NCI-H1436 treated with DMSO at 0.1 percent for 48 hours (cell line): Measurements from ENCODE around the gene PCDHGA5.
"Not testable (repeated sequence)": the region's sequence is repeated elsewhere in the genome, so short reads cannot be mapped to it uniquely, and the experiment has no call there.

Experiments
- DNase-seq: peaks from one replicate; lab custom pipeline; 2025; lab: John Stamatoyannopoulos, UW

PCDHGA5 gene

DNA sequence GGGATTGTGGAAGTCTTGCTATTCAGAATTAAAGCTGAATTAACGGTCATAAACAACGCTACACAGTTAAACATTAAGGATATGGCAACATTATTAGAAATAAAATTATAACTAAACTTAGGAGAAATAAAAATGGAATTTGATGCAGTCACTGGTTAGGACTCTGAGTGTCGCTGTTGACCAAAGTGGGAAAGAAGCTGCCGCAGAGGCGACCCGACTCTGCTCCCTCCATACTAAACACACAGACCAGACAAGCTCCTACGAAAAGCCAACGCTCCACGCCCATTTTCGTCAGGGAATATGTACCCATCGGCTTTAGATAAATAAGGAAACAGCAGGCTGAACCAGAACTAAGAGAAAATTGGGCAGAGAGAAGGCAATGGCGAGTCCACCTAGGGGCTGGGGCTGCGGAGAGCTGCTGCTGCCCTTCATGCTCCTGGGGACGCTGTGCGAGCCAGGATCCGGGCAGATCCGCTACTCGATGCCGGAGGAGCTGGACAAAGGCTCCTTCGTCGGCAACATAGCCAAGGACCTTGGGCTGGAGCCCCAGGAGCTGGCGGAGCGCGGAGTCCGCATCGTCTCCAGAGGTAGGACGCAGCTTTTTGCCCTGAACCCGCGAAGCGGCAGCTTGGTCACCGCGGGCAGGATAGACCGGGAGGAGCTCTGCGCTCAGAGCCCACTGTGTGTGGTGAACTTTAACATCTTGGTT lies at the start of gene PCDHGA5:
Gene PCDHGA5, plus strand, starts transcription at position 211 of the 709 bp plus-strand sequence. Its CDS starts 169 bp downstream, at position 380.
- DNase-seq: no peak

DNA sequence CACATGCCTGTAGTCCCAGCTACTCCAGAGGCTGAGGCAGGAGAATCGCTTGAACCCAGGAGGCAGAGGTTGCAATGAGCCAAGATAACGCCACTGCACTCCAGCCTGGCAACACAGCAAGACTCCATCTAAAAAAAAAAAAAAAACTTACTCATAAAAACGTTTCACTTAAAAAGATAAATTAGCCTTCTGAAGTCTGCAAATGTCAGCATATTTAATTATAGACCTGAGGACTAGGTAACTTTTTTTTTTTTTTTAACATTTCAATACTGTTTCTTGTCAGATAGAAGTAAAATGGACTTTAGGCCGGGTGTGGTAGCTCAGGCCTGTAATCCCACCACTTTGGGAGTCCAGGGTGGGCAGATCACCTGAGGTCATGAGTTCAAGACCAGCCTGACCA lies 47.0 kb upstream of the PCDHGA5 start:
- DNase-seq: not testable (repeated sequence)

GRCh38 chr5:141319202-141319601 lies 44.8 kb upstream of the PCDHGA5 start:
- no peak for DNase-seq

- DNase-seq: no peak
Observed at GRCh38 chr5:141319699-141320098, 44.3 kb upstream of the PCDHGA5 start.

DNA sequence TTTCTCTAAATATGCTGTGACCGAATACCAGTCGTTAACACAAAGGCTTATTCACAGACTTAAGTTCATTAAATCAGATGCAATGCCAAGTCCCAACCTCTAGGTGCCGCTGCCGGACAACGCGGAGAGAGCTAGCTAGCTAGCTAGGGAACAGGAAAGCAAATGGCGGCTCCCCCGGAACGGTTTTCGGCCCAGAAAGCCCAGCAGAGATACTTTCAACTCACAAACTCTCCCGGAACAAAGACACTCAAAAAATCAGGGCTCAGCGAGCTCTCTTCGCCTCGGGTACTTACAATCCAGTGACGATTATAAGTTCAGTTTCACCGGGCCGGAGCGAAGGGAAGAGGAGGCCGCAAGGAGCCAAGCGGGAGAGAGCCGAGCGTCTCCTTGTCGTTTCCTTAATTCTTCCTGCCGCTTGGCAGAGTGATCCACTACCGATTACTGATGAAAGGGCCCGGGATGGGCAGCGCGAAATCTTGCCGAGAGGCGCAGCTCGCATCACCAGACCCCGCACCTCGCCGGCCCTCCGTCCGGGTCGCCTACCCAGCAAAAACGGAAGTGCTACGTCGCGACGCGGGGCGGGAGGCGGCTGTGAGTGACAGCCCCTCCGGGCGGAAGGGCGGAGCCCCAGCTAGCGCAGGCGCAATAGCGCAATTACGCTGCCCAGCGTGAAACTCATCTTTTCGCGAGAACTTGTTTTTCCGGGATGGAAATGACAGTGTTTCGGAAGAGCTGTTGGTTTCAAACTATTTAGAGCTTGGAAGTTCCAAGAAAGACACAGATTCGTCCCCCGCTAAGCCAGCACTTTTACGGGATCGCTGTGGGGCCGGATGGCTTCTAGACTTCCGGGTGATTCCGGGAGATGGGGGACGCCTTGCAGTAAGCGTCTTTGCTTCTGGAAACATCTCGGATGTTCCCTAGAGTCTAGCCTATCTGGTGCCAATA lies 43.5 kb upstream of the PCDHGA5 start, which contains the start of gene TAF7:
Gene TAF7, minus strand, starts transcription at position 560 of the 945 bp plus-strand sequence. CDS start 740 bp downstream, outside the sequence.
- DNase-seq: peak; percentile 57

GRCh38 chr5:141322261-141322660 lies 41.7 kb upstream of the PCDHGA5 start:
- DNase-seq: no peak

- no peak for DNase-seq
Observed at GRCh38 chr5:141326088-141326854, 37.7 kb upstream of the PCDHGA5 start.

DNA sequence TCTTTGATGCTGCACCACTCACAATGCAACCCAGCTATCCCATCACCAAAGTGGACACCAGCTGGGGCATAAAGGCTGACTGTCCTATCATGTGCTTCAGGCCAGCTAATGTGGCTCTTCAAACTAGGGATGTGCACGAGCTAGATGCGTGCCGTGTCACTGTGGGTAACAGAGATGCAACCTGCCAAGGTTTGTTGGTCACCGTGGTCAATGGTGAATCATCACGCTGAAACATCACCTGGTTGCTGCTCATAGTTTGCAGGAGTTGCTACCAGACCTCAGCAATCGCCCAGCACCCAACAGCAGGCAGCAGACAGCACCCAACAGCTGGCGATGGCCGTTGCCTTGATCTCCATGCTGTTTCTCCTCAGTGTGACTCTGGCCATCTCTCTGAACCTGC lies 35.7 kb upstream of the PCDHGA5 start:
- DNase-seq: no peak

GRCh38 chr5:141330299-141331080 lies 33.5 kb upstream of the PCDHGA5 start, which contains the start of gene PCDHGA1:
PCDHGA1 (plus strand) TSS chr5:141330514.
- no peak for DNase-seq

DNA sequence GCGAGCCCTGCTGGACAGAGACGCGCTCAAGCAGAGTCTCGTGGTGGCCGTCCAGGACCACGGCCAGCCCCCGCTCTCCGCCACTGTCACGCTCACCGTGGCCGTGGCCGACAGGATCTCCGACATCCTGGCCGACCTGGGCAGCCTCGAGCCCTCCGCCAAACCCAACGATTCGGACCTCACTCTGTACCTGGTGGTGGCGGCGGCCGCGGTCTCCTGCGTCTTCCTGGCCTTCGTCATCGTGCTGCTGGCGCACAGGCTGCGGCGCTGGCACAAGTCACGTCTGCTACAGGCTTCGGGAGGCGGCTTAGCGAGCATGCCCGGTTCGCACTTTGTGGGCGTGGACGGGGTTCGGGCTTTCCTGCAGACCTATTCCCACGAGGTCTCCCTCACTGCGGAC lies 31.4 kb upstream of the PCDHGA5 start:
- not testable (repeated sequence) for DNase-seq

GRCh38 chr5:141338538-141339306 lies 25.2 kb upstream of the PCDHGA5 start, which contains the start of gene PCDHGA2:
PCDHGA2 (plus strand) TSS chr5:141338760.
- no peak for DNase-seq

- not testable (repeated sequence) for DNase-seq
Observed at GRCh38 chr5:141340781-141341354, 23.1 kb upstream of the PCDHGA5 start.

GRCh38 chr5:141342773-141343172 lies 21.2 kb upstream of the PCDHGA5 start:
- no peak for DNase-seq

DNA sequence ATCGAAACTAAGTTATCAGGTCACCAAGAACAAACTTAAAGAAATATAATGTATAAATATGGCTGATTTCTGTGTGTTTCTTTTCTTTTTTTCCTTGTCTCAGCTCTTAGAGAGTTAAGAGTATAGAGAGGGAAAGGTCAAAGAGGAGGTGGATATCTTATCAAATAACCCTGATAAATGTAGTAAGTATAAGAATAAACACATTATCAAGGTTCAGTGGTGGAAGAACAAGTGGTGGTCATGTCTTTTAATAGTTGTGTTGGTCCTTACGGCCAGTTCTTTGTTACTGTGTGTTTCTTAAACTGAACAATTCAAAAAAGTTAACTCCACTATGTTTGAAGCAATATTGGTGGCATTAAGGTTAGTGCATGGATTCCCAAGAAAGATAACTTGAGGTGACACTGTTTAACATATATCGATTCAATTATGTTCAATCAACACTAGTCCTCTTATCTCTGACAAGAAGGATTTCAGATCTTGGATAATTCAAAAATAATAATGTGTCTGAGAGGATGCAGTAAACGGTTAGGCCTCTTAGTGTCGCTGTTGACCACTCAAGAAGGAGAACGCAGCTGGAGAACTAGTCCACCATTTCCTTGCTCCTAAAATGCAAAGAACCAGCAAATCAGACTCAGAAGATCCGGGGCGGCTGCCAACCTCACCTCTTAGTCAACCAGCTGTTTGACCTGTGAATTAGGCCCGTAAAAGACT lies 20.6 kb upstream of the PCDHGA5 start, which contains the start of gene PCDHGA3:
Gene PCDHGA3, plus strand, starts transcription at position 588 of the 711 bp plus-strand sequence. CDS start 205 bp downstream, outside the sequence.
- DNase-seq: no peak

DNA sequence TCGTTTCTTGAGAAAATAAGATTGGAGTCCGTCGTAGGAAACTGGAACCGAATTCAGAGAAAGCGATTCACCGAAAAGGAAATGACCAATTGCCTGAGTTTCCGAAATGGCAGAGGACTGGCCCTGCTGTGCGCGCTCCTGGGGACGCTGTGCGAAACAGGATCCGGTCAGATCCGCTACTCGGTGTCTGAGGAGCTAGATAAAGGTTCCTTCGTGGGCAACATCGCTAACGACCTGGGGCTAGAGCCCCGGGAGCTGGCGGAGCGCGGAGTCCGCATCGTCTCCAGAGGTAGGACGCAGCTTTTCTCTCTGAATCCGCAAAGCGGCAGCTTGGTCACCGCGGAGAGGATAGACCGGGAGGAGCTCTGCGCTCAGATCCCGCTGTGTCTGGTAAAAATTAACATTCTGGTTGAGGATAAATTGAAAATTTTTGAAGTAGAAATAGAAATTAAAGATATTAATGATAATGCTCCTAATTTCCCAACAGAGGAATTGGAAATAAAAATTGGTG lies 20.0 kb upstream of the PCDHGA5 start:
- DNase-seq: no peak

DNA sequence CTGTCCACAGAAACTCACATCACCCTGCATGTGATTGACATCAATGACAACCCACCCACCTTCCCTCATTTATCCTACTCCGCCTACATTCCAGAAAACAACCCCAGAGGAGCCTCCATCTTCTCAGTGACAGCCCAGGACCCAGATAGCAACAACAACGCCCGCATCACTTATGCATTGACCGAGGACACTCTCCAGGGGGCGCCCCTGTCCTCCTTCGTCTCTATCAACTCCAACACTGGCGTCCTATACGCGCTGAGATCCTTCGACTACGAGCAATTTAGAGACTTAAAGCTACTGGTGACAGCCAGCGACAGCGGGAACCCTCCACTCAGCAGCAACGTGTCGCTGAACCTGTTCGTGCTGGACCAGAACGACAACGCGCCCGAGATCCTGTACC lies 18.6 kb upstream of the PCDHGA5 start:
- no peak for DNase-seq

GRCh38 chr5:141346017-141346416 lies 17.9 kb upstream of the PCDHGA5 start:
- not testable (repeated sequence) for DNase-seq

DNA sequence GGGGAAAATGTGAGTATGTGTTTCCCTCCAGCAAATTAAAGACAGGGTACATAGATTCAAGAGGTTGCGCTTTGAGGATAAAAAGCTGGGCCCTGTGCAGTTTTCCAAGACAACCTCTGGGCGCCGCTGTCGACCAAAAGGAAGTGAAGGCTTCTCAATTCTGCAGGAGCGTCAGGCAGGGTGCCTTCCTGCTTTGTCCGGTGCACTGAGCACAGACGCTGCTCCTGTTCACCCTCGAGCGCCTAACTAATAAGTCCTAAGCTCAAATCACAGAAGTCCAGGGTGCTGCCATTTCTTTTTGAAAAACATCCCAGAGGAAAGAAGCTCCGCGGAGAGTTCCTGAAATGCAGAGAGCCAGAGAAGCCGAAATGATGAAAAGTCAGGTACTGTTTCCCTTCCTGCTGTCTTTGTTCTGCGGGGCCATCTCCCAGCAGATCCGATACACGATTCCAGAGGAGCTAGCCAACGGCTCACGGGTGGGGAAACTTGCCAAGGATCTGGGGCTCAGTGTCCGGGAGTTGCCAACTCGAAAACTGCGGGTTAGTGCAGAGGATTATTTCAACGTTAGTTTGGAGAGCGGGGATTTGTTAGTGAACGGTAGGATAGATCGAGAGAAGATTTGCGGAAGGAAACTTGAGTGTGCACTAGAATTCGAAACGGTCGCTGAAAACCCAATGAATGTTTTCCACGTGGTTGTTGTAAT lies 13.9 kb upstream of the PCDHGA5 start, which contains the start of gene PCDHGB1:
Gene PCDHGB1, plus strand, starts transcription at position 183 of the 703 bp plus-strand sequence. Its CDS starts 162 bp downstream, at position 345.
- DNase-seq: peak; percentile 37
